8988T (cell line): ENCODE measurements around the gene HAAO.

Experiments
- DNase-seq: peaks from one replicate; pipeline ENCODE4 v3.0.0; 2011

Gene HAAO

DNA sequence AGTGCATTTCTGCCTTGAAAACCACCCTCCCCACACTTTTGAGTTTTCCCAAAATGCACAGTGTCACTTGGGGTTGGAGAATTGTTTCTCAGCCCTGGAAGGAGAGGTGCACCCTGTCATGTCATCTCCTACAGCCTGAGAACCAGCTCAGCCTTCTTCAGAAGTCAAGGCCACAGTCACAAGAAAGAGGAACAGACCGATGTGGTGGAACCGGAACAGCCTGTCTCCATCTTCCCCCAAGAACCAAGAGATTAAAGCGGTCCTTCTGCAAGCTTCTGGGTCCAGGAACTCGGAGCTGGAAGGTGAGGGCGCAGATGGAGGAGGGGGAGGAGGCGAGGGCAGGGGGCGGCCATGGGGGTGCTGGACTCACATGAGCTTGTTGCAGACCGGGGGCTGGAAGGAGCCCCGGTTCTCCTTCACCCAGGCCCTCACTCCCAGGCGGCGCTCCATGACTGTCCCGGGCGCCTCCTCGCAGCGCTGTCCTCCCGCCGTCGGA, 248 bp downstream of the HAAO start:
- DNase-seq = no peak

DNA sequence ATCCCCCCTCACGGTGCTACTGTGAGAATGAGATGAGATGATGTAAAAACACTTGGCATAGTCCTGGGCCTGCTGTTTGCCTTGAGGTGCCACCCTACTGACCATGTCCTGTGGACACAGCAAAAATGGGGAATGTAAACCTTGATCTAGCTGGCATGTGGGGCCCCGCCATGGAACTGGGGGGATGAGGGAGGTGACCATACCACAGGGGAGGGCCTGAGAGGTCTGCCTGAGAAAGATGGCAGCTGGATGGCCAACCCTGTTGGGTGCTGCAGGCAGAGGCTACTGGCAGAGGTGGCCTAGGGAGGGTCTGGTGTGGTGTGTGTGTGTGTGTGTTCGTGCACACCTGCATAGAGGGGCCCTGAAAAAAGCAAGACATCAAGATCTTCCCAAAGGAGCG, 777 bp downstream of the HAAO start:
- DNase-seq = no peak

- no peak for DNase-seq
Observed at GRCh38 chr2:42789751-42790150, 2.6 kb downstream of the HAAO start.

DNA sequence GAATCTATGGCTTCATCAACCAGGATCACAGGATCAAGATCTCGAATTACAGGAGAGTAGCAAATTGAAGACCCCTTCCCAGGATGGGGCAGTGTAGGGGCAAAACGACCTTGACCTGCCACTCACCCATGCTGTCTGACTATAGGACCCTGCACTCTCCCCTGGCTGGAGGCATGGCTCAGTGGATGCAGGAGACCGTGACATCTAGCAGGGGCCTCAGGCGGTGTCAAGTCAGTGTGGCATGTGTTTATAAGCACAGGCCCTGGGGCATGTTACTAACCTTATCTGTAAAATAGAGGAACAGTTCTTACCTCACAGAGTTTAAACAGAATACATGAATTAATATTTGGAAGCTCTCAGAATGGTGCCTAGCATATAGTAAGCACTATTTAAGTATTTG, 3.5 kb downstream of the HAAO start:
- no peak for DNase-seq

- no peak for DNase-seq
Observed at GRCh38 chr2:42788478-42788793, 3.9 kb downstream of the HAAO start.

DNA sequence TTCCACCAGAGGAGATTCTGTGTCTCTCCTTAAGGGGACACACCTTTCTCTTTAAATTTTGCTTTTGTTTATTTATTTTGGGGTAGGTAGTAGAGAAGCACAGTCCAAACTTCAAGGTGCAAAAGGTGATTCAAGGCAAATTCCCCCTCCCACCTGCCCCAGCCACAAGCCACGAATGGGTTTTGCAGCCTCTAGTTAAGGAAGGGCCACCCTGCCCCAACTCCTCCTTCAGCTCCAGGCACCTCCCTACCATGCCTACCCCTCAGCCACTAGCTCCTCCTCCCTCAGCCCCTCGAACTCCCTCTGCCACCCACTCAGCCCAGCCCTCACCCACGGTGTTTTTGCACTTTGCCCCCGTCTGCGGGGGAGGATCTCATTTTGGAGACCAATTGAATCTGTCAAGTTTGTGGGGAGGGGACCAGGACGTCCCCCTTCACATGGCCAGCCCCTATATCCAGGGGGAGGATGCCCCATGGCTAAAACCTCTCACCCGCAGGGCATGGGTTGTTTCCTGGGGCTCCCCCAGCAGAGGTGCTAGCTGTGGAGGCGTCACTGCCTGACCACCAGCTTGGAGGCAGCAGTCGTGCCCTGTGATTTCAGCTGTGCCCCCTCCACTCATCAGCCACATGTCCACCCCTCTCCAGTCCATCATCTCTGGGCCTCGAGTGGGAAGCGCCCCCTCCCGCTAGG, 4.5 kb downstream of the HAAO start:
- no peak for DNase-seq

DNA sequence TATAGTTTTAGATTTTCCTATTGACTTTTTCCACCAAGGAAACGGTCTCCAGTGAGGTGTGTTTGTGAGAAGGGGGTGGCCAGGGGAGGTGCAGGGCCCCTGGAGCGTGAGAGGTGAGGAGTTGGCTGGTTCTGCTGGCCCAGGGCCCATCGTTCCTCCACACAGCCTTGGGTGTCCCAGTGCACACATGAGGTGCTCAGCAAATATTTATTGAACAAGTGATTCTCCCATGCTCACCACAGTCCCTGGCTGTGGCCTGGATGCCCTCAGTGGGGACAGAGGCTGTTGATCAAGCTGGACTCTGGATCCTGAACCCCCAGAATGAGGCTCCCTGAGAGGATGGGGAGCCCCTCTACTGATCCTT, 5.0 kb downstream of the HAAO start:
- no peak for DNase-seq

- no peak for DNase-seq
Observed at GRCh38 chr2:42786561-42787345, 5.6 kb downstream of the HAAO start.

- no peak for DNase-seq
Observed at GRCh38 chr2:42784204-42784880, 8.0 kb downstream of the HAAO start.

DNA sequence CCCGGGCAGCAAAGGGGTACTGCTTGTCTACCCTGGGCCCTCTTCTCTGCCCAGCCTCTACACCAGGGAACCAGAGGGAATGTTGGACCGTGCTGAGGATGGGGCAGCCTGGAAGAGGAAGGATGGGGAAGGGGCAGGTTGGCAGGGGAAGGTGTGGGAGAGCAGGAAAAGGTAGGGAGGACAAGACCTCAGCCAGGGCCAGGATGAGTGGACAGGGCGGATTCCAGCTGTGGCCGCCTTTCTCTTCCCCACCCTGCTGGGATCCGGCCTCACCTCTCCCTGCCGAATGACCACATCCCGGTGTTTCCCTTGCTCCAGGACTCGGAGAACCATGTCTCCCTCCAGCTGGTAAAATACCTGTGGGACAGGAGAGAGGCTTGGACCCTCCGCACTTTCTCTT, 8.9 kb downstream of the HAAO start:
- no peak for DNase-seq

GRCh38 chr2:42781181-42781580, 11.2 kb downstream of the HAAO start:
- DNase-seq = no peak

DNA sequence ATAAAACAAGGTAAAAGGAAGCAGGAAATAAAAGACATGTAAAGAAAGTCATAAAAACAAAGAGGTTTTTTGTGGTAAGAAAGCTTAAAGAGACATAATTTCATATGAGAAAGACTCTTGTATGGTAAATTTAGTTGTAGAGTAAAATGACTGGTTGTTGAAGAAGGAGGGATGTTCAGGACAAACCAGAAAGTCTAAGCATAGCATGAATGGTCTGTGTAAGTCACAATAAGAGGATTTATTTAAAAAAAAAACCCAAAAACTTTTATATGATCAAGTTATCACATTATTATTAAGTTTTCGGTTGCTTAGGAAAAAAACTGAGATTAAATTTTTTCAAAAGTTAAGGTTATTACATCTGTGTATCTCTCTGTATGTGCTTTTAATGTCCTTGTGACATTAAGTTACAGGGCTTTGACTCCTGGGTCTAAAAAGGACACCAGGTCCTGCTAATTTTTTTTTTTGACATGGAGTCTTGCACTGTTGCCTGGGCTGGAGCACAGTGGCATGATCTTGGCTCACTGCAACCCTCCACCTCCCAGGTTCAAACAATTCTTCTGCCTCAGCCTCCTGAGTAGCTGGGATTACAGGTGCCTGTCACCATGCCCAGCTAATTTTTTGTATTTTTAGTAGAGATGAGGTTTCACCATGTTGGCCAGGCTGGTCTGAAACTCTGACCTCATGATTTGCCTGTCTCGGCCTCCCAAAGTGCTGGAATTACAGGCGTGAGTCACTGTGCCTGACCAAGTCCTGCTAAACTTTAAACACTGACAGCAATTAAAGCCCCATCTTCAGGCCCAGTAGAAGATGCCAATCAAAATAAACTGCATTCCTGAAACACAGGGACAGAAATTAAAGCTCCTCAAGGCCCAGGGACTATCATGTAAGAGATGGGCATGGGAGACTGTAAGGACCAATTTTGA, 14.2 kb downstream of the HAAO start:
- DNase-seq = no peak

DNA sequence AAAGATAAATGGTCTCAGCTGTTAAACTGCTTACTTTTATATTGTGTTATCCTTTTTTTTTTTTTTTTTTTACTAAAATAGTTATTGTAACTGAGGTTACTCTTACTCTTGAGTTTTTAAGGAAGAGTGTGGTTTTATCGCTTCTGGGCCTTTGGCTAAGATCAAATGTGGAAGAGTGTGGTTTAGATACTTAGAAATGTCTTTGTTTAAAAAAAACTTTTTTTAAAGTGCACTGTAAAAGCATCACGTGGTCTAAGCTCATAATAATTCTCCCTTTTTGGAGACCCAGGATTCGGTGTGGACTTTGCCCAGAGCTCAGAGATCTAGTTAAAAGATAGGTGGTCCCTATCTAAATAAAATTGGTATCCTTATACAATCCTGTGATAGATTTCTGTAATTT, 16.6 kb downstream of the HAAO start:
- DNase-seq = no peak

DNA sequence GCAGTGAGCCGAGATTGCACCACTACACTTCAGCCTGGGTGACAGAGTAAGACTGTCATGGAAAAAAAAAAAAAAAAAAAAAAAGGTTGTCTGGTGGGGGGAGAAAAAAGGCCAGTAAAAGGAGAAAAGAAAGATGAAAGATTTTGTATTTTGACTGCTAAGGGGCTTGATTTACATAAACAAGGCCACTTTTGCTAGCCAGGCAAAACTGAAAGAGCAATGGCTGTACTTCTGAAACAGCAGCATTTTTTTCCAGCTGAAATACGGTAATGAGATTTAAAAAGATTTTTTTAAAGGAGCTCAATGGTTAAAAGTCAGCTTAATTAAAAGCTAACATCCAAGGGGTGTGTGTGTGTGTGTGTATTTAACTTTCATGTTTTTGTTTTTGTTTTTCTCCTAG, 17.2 kb downstream of the HAAO start:
- DNase-seq = no peak

DNA sequence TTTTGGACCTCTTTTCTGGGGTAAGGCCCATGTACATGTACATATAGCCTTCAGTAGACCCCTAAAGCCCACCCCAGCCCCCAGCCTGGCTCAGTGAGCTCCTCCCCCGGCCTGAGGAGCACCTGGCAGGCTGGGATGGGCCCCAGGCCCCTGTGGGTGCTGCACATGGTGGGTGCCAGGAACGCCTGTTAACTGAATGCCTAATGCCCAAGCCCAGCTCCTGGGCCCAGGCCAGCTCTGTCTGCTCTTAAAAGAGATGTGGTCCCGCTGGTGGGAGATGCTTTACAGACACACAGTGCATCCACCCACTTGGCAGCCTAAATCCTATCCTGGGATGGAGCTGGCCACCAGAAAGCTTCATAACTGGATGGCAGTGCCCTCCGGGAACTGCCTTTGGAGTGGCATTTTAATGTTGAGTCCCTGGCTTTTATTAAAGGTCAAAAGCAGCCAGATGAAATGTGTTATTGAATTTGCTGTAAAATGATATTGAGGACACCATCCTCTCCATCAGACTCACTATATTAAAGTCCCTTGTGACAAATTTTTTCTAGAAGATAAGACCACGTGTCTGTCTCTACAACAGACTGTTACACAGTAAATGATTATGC, 20.7 kb downstream of the HAAO start:
- DNase-seq = no peak

- peak; percentile 90 for DNase-seq
Observed at GRCh38 chr2:42770288-42771131, 21.9 kb downstream of the HAAO start.

DNA sequence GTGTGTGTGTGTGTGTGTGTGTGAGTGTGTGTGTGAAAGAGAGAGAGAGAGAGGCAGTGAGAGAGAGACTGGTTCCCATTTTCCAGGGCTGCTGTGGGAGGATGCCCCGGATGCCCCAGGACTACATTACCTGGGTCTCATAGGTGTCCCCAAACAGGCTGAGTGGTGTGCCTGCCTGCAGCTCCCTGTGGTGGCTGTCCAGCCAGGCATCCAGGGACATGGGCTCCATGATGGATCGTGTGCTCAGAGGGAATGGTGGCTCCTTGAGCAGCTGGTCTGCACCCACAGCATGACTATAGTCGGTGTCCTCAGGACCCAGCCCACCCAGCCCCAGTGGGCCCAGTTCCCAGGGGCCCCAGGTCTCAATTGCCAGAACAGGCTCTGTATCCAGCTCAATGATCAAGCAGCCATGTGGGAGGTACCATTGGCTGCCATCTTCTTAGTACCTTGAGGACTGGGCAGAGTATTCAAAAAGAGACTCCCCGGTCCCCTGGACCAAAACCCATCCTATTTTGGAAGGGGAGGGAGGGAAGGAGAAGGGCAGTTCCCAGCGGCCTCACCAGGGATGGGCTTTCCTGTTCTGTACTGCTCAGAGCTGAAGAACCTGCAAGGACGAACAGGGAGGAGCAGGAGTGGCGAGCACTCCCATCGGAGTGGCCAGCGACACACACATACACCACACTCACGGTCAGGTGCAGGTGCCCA, 22.6 kb downstream of the HAAO start:
- DNase-seq = no peak

- DNase-seq = no peak
Observed at GRCh38 chr2:42768706-42769256, 23.6 kb downstream of the HAAO start.

DNA sequence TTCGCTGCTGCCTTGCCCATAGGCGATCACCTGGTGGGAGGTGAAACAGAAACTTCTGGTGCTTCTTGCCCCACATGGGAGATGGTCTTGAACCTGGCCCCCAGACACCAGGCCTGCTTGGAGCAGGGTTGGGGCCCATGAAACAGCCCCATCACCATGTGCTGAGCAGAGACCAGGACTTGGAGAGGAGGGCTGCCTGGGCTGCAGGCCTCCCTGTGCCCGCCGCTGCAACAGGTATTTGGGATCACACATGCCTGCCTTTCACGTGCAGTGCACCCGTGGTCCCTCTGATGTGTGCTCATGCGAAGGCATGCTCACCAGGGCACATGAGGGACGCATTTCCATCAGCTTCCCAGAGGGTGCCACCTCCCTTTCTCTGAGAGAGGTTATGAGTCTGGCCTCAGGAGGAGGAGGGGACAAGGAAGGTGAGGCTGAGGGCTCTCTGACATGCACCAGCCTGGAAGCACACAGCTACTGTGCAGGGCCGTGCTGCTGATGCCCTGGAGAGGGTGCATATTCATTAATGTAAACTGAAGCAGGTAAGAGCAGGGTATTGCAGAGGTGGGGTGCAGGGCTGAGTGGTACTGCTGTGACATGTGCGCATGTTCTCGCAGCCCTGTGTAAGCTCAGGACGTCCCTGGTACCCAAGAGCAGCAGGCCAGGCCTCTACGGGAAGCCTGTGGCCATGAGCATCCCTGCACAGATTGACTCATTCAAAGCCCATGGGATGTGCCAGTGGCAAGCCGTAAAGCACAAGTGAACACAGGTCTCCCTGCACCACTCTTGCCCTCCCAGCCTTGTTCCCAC, 24.3 kb downstream of the HAAO start:
- no peak for DNase-seq
